Caco-2 (cell line): ENCODE data around the gene TMEM171. TPM values are rescaled to one million over a fixed set of nuclear protein-coding genes. Genes with fewer than 3 reads are reported as not detected.

Source experiments
- BruUV-seq: library from RNA; stranded (reverse); fragments of 400-500 nt; replicated peaks from 2 replicates; lab custom pipeline; 2021; lab: Mats Ljungman, UMichigan
- CTCF ChIA-PET: fragments of 300-600 bp; sonication (Branson Sonifier 250); formaldehyde crosslinking; loops from one replicate; lab custom pipeline; 2022; ENCODE audit warnings: antibody characterized with exemption; lab: Charles Lee
- POLR2A ChIA-PET: fragments of 300-600 bp; sonication (Branson Sonifier 250); formaldehyde crosslinking; loops from one replicate; lab custom pipeline; 2022; ENCODE audit warnings: antibody characterized with exemption; lab: Charles Lee
- DNase-seq, 2 experiments: peaks; one replicate each; pipeline versions ENCODE4 v3.0.0 to v3.0.0-alpha.2; 2020 to 2022
- H3K27me3 ChIP-seq: replicated peaks from 2 replicates; pipeline ENCODE4 v1.6.0; 2011; ENCODE audit warnings: low read length; ENCODE audit not compliant: control insufficient read depth, insufficient read depth
- H3K36me3 ChIP-seq: 2 replicates; pipeline ENCODE4 v1.5.1; 2011; ENCODE audit warnings: low read length; ENCODE audit not compliant: control insufficient read depth, insufficient read depth
- H3K4me1 ChIP-seq: fragments of 250-450 bp; sonication (Bioruptor Pico); 2 replicates; pipeline ENCODE4 v1.5.1; 2020; ENCODE audit warnings: mild to moderate bottlenecking
- H3K4me3 ChIP-seq: 2 replicates; pipeline ENCODE4 v1.5.1; 2011; ENCODE audit warnings: low read depth, mild to moderate bottlenecking, control low read depth, low read length
- H3K9me3 ChIP-seq: fragments of 250-450 bp; sonication (Bioruptor Pico); 2 replicates; pipeline ENCODE4 v1.5.1; 2020; ENCODE audit warnings: mild to moderate bottlenecking, moderate library complexity
- H3K27ac Mint-ChIP-seq: one replicate; pipeline ENCODE4 v1.8.0; 2022; ENCODE audit warnings: mixed read lengths; ENCODE audit not compliant: unreplicated experiment
- H3K27me3 Mint-ChIP-seq: one replicate; pipeline ENCODE4 v1.8.0; 2022; ENCODE audit warnings: mixed read lengths; ENCODE audit not compliant: insufficient read depth, unreplicated experiment
- H3K36me3 Mint-ChIP-seq: one replicate; pipeline ENCODE4 v1.8.0; 2022; ENCODE audit warnings: mild to moderate bottlenecking, mixed read lengths; ENCODE audit not compliant: insufficient read depth, unreplicated experiment
- H3K4me1 Mint-ChIP-seq: one replicate; pipeline ENCODE4 v1.8.0; 2022; ENCODE audit warnings: low read depth, mixed read lengths; ENCODE audit not compliant: unreplicated experiment
- H3K4me3 Mint-ChIP-seq: one replicate; pipeline ENCODE4 v1.8.0; 2022; ENCODE audit warnings: mild to moderate bottlenecking, moderate library complexity, mixed read lengths; ENCODE audit not compliant: unreplicated experiment
- H3K9me3 Mint-ChIP-seq: one replicate; pipeline ENCODE4 v1.8.0; 2022; ENCODE audit warnings: mixed read lengths; ENCODE audit not compliant: unreplicated experiment
- intact Hi-C: fragments of 100-400 bp; cut with micrococcal nuclease; formaldehyde crosslinking; loops from one replicate; pipeline ENCODE4 v1.10.0; 2022; ENCODE audit not compliant: unreplicated experiment
- total RNA-seq: library from RNA; stranded (reverse); gene quantifications from 2 replicates; pipeline ENCODE4 v1.2.3, GENCODE V29; 2022
- TF ChIP-seq, protein P1 (sequence below), 2 experiments: fragments of 200-600 bp in 1 of 2; IDR thresholded peaks; 1 replicate in 1 of 2; 2 replicates in 1 of 2; pipeline versions ENCODE4 v1.5.1 to v1.8.0; 2011 to 2022; ENCODE audit warnings: antibody characterized with exemption in 1 of 2, control low read depth in 1 of 2, inconsistent platforms in 1 of 2, low read depth in 1 of 2, low read length in 1 of 2, mild to moderate bottlenecking in 1 of 2, moderate library complexity in 1 of 2; ENCODE audit not compliant: insufficient read depth in 1 of 2, severe bottlenecking in 1 of 2, unreplicated experiment in 1 of 2

Gene TMEM171
- total RNA-seq, 1 experiment from 2014 or later, result 1.2 TPM

DNA sequence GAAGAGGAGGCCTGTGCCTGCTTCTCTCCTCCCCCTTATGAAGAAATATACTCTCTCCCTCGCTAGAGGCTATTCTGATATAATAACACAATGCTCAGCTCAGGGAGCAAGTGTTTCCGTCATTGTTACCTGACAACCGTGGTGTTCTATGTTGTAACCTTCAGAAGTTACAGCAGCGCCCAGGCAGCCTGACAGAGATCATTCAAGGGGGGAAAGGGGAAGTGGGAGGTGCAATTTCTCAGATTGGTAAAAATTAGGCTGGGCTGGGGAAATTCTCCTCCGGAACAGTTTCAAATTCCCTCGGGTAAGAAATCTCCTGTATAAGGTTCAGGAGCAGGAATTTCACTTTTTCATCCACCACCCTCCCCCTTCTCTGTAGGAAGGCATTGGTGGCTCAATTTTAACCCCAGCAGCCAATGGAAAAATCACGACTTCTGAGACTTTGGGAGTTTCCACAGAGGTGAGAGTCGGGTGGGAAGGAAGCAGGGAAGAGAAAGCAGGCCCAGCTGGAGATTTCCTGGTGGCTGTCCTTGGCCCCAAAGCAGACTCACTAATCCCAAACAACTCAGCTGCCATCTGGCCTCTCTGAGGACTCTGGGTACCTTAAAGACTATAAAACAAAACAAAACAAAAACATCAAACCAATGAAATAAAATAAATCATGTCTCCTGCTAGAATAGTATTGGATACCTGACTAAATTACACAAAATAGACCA, 53.9 kb downstream of the TMEM171 start:
- Histone ChIP-seq H3K36me3 (no peaks in the 10 kb centered on the region), H3K9me3 (no peaks in the 10 kb centered on the region), H3K4me1 (no peaks in the 10 kb centered on the region), H3K27me3 (no peaks in the 10 kb centered on the region), H3K4me3 (no peak overlapping the region)
- H3K9me3 Mint-ChIP-seq, result no peaks in the 10 kb centered on the region
- BruUV-seq, result no TSS peak
- ChIA-PET POLR2A (no interaction called here), CTCF (no interaction called here)
- intact Hi-C loops, result no loop called here
- H3K4me3 Mint-ChIP-seq, result no peak overlapping the region
- H3K36me3 Mint-ChIP-seq, result no peaks in the 10 kb centered on the region
- H3K27ac Mint-ChIP-seq, result no peak overlapping the region
- H3K27me3 Mint-ChIP-seq, result no peaks in the 10 kb centered on the region
- H3K4me1 Mint-ChIP-seq, result no peaks in the 10 kb centered on the region
- no peak for DNase-seq
- TF ChIP-seq, protein P1, sequence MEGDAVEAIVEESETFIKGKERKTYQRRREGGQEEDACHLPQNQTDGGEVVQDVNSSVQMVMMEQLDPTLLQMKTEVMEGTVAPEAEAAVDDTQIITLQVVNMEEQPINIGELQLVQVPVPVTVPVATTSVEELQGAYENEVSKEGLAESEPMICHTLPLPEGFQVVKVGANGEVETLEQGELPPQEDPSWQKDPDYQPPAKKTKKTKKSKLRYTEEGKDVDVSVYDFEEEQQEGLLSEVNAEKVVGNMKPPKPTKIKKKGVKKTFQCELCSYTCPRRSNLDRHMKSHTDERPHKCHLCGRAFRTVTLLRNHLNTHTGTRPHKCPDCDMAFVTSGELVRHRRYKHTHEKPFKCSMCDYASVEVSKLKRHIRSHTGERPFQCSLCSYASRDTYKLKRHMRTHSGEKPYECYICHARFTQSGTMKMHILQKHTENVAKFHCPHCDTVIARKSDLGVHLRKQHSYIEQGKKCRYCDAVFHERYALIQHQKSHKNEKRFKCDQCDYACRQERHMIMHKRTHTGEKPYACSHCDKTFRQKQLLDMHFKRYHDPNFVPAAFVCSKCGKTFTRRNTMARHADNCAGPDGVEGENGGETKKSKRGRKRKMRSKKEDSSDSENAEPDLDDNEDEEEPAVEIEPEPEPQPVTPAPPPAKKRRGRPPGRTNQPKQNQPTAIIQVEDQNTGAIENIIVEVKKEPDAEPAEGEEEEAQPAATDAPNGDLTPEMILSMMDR (IDR thresholded peaks at IDR 0.05; ENCODE audit: insufficient read depth in 1 of 2, low read depth in 1 of 2, low read length in 1 of 2, severe bottlenecking in 1 of 2, unreplicated experiment in 1 of 2), result no peak

DNA sequence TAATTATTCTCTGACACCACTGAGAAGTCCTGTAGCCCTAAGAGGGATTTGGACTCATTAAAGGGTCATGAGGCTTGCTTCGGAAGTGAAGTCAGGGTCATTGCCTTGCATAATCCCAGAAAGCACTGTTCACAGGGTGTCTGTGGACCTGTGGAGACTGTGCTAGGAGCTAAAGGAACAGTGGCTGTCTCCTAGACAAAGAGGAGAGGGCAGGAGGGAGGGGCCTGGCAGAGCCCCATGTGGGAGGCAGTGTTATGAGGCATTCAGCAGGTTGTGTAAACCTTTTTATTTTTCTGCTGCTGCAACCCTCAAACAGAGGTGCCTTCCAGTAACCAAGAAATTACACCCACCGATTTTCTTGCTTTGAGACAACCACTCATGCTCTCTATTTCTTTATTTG, 55.9 kb downstream of the TMEM171 start:
- POLR2A ChIA-PET, result no interaction called here
- no peaks in the 10 kb centered on the region for H3K9me3 ChIP-seq
- intact Hi-C loops, result no loop called here
- H3K27ac Mint-ChIP-seq, result no peak overlapping the region
- no peaks in the 10 kb centered on the region for H3K36me3 ChIP-seq
- no peaks in the 10 kb centered on the region for H3K9me3 Mint-ChIP-seq
- no peak overlapping the region for H3K4me3 Mint-ChIP-seq
- DNase-seq, result no peak
- BruUV-seq, result no TSS peak
- no peaks in the 10 kb centered on the region for H3K27me3 Mint-ChIP-seq
- no peaks in the 10 kb centered on the region for H3K4me1 Mint-ChIP-seq
- H3K27me3 ChIP-seq, result no peaks in the 10 kb centered on the region
- TF ChIP-seq, protein P1 (IDR thresholded peaks at IDR 0.05; ENCODE audit: insufficient read depth in 1 of 2, low read depth in 1 of 2, low read length in 1 of 2, severe bottlenecking in 1 of 2, unreplicated experiment in 1 of 2), result no peak
- no peaks in the 10 kb centered on the region for H3K4me1 ChIP-seq
- no peak overlapping the region for H3K4me3 ChIP-seq
- no peaks in the 10 kb centered on the region for H3K36me3 Mint-ChIP-seq
- CTCF ChIA-PET, result no interaction called here

DNA sequence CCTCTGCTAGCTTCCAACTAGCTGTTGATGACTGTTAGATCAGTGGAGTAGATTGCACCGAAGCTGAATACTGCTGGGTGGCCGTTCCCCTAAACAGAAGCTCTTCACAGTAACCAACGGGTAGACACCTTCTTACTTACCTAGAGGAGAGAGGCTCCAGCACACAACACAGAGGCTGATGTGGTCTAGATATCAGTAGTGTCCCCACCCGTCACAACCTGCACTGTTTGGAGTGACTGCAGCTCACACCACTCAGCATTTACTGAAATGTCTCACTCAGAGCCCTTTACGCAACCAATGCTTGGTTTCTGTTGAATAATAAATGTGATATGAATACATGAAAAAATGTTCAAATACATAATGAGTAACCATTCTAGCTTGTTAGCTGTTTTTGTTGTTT, 57.9 kb downstream of the TMEM171 start:
- Mint-ChIP-seq H3K4me3 (no peak overlapping the region), H3K27me3 (no peaks in the 10 kb centered on the region), H3K9me3 (no peaks in the 10 kb centered on the region), H3K27ac (no peak overlapping the region), H3K4me1 (no peaks in the 10 kb centered on the region), H3K36me3 (no peaks in the 10 kb centered on the region)
- H3K4me1 ChIP-seq, result peaks cover 9% of the 10 kb centered on the region; the same call in 1 of the 2 replicates
- CTCF ChIA-PET, result no interaction called here
- no peaks in the 10 kb centered on the region for H3K9me3 ChIP-seq
- H3K4me3 ChIP-seq, result no peak overlapping the region
- BruUV-seq, result no TSS peak
- no peaks in the 10 kb centered on the region for H3K36me3 ChIP-seq
- intact Hi-C loops, result no loop called here
- POLR2A ChIA-PET, result no interaction called here
- no peaks in the 10 kb centered on the region for H3K27me3 ChIP-seq
- DNase-seq, result no peak
- TF ChIP-seq, protein P1 (IDR thresholded peaks at IDR 0.05; ENCODE audit: insufficient read depth in 1 of 2, low read depth in 1 of 2, low read length in 1 of 2, severe bottlenecking in 1 of 2, unreplicated experiment in 1 of 2), result no peak
